ENCODE measurements around the gene WDR93.

GRCh38 chr15:89760303-89761008, 69.8 kb downstream of the WDR93 start:
- peak; percentile 81 to 97 (median 93) for TF ChIP-seq CTCF (IDR thresholded peaks at IDR 0.05 in 4 of 5, conservative IDR thresholded peaks at IDR 0.05 in 1 of 5)
- TF ChIP-seq POLR2A (IDR thresholded peaks at IDR 0.05) = no peak
